Fibroblast of pulmonary artery (primary cell): ENCODE data around the gene TMPRSS11A.

Experiments
- DNase-seq: peaks from one replicate; pipeline ENCODE4 v3.0.0-alpha.2; 2010; ENCODE audit warnings: low read depth
- H3K4me3 ChIP-seq: replicated peaks from 2 replicates; pipeline ENCODE4 v1.5.1; 2011; ENCODE audit warnings: low read depth, mild to moderate bottlenecking, control low read depth, low read length, moderate library complexity
- TF ChIP-seq, protein P1 (sequence below): IDR thresholded peaks from 2 replicates; pipeline ENCODE4 v1.5.1; 2011; ENCODE audit warnings: mild to moderate bottlenecking, control low read depth, low read length, inconsistent platforms; ENCODE audit errors: missing control alignments

Gene TMPRSS11A

DNA sequence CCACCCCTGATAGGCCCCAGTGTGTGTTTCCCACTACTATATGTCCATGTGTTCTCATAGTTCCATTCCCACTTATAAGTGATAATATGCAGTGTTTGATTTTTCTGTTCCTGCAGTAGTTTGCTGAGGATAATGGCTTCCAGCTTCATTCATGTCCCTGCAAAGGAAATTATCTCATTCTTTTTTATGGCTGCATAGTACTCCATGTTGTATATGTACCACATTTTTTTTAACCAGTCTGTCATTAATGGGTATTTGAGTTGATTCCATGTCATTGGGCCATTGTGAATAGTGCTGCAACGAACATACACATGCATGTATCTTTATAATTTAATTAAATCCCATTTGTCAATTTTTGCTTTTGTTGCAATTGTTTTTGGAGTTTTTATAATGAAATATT lies 10.3 kb upstream of the TMPRSS11A start:
- no peak overlapping the region for H3K4me3 ChIP-seq
- DNase-seq, result no peak
- TF ChIP-seq, protein P1, sequence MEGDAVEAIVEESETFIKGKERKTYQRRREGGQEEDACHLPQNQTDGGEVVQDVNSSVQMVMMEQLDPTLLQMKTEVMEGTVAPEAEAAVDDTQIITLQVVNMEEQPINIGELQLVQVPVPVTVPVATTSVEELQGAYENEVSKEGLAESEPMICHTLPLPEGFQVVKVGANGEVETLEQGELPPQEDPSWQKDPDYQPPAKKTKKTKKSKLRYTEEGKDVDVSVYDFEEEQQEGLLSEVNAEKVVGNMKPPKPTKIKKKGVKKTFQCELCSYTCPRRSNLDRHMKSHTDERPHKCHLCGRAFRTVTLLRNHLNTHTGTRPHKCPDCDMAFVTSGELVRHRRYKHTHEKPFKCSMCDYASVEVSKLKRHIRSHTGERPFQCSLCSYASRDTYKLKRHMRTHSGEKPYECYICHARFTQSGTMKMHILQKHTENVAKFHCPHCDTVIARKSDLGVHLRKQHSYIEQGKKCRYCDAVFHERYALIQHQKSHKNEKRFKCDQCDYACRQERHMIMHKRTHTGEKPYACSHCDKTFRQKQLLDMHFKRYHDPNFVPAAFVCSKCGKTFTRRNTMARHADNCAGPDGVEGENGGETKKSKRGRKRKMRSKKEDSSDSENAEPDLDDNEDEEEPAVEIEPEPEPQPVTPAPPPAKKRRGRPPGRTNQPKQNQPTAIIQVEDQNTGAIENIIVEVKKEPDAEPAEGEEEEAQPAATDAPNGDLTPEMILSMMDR, result no peak

DNA sequence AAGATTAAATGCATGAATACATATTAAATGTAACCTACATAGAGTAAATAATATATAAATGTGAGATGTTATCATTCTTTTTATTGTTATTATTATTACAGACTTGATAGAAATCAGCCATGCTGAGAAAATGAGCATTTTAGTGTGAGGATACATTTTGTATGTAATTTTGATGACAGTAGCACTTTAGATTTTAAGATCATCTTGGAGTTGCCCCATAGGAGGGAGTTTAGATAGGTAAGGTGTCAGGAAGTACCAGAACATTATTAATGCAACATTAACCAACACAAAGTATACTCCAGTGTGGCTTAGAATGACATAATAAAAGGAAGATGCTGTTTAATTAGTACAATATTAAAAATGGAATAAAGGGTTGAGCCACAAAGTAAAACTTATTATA lies 8.4 kb downstream of the TMPRSS11A start:
- TF ChIP-seq, protein P1, result no peak
- DNase-seq, result no peak
- no peak overlapping the region for H3K4me3 ChIP-seq

DNA sequence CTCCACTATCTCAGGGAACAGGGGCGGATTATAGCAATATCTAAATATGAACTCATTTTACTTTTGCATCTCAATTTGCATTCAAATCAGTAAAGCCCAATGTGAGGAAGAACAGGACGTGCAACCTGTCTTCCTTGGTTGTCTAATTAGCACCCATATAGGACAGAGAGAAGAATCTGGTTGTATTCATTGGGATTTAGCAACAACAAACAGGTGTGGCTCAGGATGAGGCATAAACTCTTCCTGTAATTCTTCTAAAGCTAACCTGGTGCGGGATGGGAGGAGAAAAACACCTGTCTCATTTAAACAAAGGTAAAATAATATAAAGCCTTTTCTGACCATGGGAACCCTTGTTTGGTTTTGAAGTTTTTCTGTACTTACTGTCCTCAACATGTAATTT lies 22.2 kb downstream of the TMPRSS11A start:
- H3K4me3 ChIP-seq, result no peak overlapping the region
- TF ChIP-seq, protein P1, result no peak
- no peak for DNase-seq

DNA sequence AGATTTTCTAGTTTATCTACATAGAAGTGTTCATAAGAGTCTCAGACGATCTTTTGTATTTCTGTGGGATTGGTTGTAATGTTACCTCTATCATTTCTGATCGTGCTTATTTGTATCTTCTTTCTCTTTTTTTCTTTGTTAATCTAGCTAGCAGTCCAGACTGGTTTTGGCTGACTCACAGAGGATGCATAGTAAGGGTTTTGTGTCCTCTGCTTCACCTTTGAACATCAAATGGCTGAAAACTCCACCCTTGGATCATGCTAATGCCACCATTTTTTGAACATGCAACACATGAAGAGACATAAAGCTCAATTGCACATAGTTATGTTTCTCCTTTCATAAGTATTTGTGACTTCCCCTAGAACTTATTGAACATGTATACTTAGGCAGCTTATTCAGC lies 22.8 kb downstream of the TMPRSS11A start:
- TF ChIP-seq, protein P1, result no peak

DNA sequence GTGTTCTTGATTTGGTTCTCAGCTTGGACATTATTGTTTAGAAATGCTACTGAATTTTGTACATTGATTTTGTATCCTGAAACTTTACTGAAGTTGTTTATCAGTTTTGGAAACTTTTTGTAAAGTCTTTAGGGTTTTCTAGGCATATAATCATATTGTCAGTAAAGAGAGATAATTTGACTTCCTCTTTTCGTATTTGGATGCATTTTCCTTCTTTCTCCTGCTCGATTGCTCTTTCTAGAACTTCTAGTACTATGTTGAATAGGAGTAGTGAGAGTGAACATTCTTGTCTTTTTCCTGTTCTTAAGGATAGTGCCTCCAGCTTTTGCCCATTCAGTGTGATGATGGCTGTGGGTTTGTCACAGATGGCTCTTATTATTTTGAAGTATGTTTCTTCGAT lies 24.1 kb downstream of the TMPRSS11A start:
- no peak overlapping the region for H3K4me3 ChIP-seq
- TF ChIP-seq, protein P1, result no peak
- DNase-seq, result no peak

More for the DNA sequence above, 22.8 kb downstream of the TMPRSS11A start:
- no peak for DNase-seq
- no peak overlapping the region for H3K4me3 ChIP-seq

DNA sequence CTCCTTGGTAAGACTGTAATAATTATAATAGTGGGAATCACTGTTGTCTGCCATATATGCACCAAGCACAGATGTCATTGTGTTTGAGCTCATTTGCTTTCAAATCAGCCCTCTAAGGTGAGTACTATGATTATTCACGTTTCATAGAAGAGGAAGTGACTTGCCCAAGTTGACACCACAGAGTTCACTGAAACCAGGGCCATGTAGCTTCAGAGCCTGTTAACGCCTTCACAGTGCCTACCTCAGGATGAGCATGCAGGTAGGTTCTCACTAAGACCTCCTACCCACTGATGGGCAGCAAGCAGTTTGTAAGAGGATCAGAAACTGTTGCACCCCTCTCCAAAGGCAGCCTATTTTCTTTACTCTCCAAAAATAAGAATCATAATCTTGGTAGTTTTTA lies 27.4 kb downstream of the TMPRSS11A start:
- TF ChIP-seq, protein P1, result no peak
- H3K4me3 ChIP-seq, result no peak overlapping the region
- no peak for DNase-seq

DNA sequence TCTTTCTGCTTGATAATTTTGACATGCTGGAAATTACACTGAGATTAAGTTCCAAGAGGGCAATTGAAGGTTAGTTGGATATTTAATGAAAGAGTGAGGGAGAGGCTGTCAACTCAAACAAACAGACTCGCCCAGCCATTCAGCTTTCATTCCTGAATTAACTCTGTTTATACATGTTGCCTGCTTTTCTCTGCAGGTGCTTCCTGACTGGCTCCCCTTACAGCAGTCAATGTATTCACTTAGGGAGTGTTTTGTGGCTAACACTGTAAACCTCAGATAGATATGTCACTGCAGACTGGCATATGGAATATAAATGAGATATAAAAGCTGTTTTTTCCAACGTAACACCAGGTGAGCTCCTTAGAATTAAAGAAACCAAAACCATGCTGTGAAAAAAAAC lies 28.7 kb downstream of the TMPRSS11A start:
- H3K4me3 ChIP-seq, result no peak overlapping the region
- DNase-seq, result no peak
- TF ChIP-seq, protein P1, result no peak
